BLaER1 (cell line): ENCODE measurements around the gene STPG4.

Experiments used
- H3K27ac ChIP-seq: shearing (Covaris generic); formaldehyde crosslinking; 2 replicates; pipeline ENCODE4 v1.8.1; 2022
- H3K27me3 ChIP-seq: shearing (Covaris generic); formaldehyde crosslinking; 2 replicates; pipeline ENCODE4 v1.8.1; 2022
- H3K36me3 ChIP-seq: shearing (Covaris generic); formaldehyde crosslinking; 2 replicates; pipeline ENCODE4 v1.8.1; 2022
- H3K4me1 ChIP-seq: shearing (Covaris generic); formaldehyde crosslinking; 2 replicates; pipeline ENCODE4 v1.8.1; 2022
- H3K4me2 ChIP-seq: shearing (Covaris generic); formaldehyde crosslinking; 2 replicates; pipeline ENCODE4 v1.8.1; 2022
- H3K4me3 ChIP-seq: shearing (Covaris generic); formaldehyde crosslinking; 2 replicates; pipeline ENCODE4 v1.8.1; 2022
- H3K9ac ChIP-seq: shearing (Covaris generic); formaldehyde crosslinking; 2 replicates; pipeline ENCODE4 v1.8.1; 2022
- H3K9me3 ChIP-seq: shearing (Covaris generic); formaldehyde crosslinking; 2 replicates; pipeline ENCODE4 v1.8.1; 2022
- H4K20me1 ChIP-seq: shearing (Covaris generic); formaldehyde crosslinking; 2 replicates; pipeline ENCODE4 v1.8.1; 2022
- Cebpa-rat ChIP-seq: shearing (Covaris generic); IDR thresholded peaks from 2 replicates; pipeline ENCODE4 v1.8.1; 2022

STPG4 gene

DNA sequence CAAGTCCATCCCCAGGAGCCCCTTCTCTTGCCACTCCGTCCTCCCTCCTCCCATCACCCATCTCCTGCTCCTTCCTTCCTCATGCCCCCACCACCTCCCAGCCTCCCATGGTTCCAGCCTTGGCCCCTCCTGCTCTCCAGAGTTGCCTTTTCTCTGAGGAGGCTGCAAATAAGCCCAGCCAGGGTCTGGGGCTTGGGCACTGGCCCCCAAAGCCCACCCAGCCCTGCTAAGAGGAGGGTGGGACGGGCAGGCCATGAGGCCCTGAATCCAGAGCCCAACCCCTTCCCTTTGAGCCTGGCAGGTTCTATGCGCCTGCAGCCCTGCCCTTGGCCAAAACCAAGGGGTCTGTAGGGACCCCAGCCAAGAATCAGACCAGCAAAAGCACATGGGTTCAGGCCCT is 71.6 kb downstream of the STPG4 start:
- no peaks in the 10 kb centered on the region for H4K20me1 ChIP-seq
- H3K9me3 ChIP-seq, result no peaks in the 10 kb centered on the region
- TF ChIP-seq Cebpa-rat, result no peak
- 0 out of 2 replicates have a peak overlapping the region, but pooled peaks have one; percentile 22 for H3K4me3 ChIP-seq
- H3K9ac ChIP-seq, result no peak overlapping the region
- H3K36me3 ChIP-seq, result no peaks in the 10 kb centered on the region
- H3K4me1 ChIP-seq, result peaks cover 66% of the 10 kb centered on the region
- peak overlapping the region; percentile 89 for H3K4me2 ChIP-seq
- H3K27ac ChIP-seq, result peak overlapping the region; percentile 85
- H3K27me3 ChIP-seq, result no peaks in the 10 kb centered on the region

DNA sequence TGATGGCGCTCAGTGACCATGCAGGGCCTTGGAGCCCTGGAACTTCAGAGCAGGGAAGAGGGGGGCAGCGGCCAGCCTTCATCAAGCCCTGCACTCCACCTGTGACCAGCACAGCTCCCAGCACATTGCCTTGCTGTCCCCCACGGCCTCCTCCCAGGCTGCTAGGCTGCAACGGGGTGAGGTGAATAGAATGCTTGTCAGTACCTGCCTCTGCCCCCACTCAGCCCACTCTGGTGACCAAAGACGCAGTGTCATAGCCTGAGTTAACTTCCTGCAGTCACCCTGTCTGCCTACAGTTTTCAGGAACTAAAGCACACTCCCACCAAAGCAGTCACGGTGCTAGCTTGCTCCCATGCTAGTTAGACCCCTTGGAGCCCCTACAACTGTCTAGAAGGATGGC is 72.1 kb downstream of the STPG4 start:
- Histone ChIP-seq H4K20me1 (0 out of 2 replicates have a peak, but pooled peaks cover under 1% of the 10 kb centered on the region), H3K4me2 (peak overlapping the region; percentile 89), H3K27ac (peak overlapping the region; percentile 85), H3K4me1 (peaks cover 66% of the 10 kb centered on the region), H3K4me3 (no peak overlapping the region), H3K36me3 (no peaks in the 10 kb centered on the region), H3K9ac (no peak overlapping the region), H3K27me3 (no peaks in the 10 kb centered on the region), H3K9me3 (no peaks in the 10 kb centered on the region)
- no peak for TF ChIP-seq Cebpa-rat

DNA sequence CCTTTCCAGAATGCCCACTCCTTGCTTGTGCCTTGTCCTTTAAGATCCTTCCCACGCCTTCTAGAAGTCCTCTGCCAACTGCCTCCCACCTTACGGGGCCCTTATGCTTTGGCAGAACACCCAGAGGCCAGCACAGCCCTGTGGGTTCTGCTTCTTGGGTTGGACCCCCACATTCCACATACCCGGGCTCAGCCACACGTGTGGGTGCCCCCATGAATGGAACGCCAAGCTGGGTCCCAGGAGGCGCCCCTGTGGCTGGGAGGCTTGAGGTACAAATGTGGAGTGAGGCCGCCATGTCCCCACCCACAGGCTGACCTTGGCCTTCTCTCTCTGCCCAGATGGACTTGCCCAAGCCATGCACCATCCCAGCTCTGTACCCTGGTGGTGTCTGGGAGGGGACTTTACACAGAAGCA is 74.2 kb downstream of the STPG4 start:
- no peak overlapping the region for H3K4me3 ChIP-seq
- H3K9me3 ChIP-seq, result no peaks in the 10 kb centered on the region
- H3K27me3 ChIP-seq, result no peaks in the 10 kb centered on the region
- H3K4me1 ChIP-seq, result peaks cover 53% of the 10 kb centered on the region
- no peak overlapping the region for H3K4me2 ChIP-seq
- peaks cover 21% of the 10 kb centered on the region for H4K20me1 ChIP-seq
- TF ChIP-seq Cebpa-rat, result no peak
- no peak overlapping the region for H3K9ac ChIP-seq
- H3K36me3 ChIP-seq, result peaks cover 6% of the 10 kb centered on the region; the same call in 1 of the 2 replicates
- H3K27ac ChIP-seq, result no peak overlapping the region

GRCh38 chr2:47079515-47080412 is 75.3 kb downstream of the STPG4 start:
- Histone ChIP-seq H4K20me1 (peaks cover 33% of the 10 kb centered on the region), H3K9ac (peak overlapping the region; percentile 33; the same call in 1 of the 2 replicates), H3K9me3 (no peaks in the 10 kb centered on the region), H3K27ac (peak overlapping the region; percentile 42), H3K4me3 (no peak overlapping the region), H3K4me1 (peaks cover 46% of the 10 kb centered on the region), H3K27me3 (no peaks in the 10 kb centered on the region), H3K36me3 (peaks cover 18% of the 10 kb centered on the region), H3K4me2 (peak overlapping the region; percentile 53)
- no peak for TF ChIP-seq Cebpa-rat

DNA sequence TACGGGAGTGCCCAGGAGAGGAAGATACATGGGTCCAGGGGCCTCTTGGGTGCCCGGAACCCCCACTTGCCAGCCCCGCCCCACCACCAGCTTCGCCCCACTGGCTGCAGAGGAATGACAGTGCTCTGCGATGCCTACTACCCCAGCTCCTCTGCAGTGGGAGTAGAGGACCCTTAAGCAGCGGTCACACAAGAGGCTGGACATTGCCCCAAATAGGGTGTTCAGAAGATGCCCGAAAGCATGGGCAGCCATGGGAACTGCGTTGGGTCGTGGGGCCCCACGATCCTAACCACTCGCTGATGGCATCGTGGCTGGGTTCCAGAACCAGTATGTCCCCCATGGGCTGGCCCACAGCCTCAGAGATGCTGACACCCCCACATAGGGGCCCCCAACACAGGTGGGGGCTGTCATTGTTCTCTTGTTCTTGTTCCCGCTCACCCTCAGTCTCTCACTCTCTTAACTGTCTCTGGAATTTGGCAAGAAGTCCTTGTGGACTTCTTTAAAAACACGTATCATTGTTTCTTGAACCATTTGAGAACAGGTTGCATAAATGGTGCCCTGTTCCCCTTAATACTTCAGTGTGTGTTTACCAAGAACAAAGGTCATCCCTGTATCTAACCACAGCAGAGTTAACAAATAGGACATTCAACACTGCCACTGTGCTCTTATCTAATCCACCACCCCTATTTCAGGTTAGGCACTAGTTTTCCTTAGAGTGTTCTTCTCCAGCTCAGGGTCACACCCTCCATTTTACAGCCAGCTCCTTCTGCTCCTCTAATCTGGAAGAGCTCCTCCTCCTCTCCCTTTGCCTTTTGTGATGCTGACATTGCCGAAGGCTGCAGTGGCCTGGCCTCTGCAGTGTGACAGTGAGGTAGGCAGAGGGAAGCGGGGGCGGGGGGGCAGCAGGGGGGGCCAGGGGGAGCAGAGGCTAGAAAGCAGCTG is 76.3 kb downstream of the STPG4 start:
- peaks cover 42% of the 10 kb centered on the region for H4K20me1 ChIP-seq
- H3K4me3 ChIP-seq, result no peak overlapping the region
- no peaks in the 10 kb centered on the region for H3K27me3 ChIP-seq
- H3K36me3 ChIP-seq, result peaks cover 27% of the 10 kb centered on the region
- H3K4me2 ChIP-seq, result no peak overlapping the region; the same call in 1 of the 2 replicates
- no peak overlapping the region for H3K9ac ChIP-seq
- H3K4me1 ChIP-seq, result peaks cover 37% of the 10 kb centered on the region
- TF ChIP-seq Cebpa-rat, result no peak
- no peaks in the 10 kb centered on the region for H3K9me3 ChIP-seq
- H3K27ac ChIP-seq, result no peak overlapping the region

DNA sequence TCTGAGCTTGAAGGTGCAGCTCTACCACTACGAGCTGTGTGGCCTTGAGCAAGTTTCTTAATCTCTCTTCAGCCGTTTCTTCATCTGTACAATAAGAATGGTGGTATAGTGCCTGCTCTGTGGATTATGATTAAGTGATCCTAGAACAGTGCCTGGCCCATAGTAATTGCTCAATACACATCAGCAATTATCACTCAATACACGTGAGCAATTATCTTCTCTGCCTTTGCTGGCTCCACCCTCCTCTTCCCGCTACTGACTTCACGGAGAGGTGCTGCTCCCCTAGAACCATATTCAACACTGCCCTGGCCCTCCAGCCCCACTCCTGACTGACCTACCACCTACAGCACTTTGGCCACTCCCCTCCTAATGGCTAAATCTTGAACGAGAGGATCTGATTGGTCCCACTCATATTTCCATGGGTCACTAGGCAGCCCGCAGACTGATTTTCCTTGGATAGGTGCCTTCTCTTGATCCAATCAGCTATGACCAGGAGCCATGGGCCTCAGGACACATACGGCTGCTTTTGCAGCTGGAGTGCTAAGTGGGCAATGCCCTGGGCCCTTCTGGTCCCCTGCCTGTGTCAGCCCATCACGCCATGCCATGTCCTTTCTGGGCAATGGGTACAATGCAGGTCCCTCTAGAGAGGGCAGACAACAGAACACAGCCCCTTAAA is 77.5 kb downstream of the STPG4 start:
- Histone ChIP-seq H3K9ac (no peak overlapping the region), H3K27ac (no peak overlapping the region), H3K4me2 (no peak overlapping the region)

DNA sequence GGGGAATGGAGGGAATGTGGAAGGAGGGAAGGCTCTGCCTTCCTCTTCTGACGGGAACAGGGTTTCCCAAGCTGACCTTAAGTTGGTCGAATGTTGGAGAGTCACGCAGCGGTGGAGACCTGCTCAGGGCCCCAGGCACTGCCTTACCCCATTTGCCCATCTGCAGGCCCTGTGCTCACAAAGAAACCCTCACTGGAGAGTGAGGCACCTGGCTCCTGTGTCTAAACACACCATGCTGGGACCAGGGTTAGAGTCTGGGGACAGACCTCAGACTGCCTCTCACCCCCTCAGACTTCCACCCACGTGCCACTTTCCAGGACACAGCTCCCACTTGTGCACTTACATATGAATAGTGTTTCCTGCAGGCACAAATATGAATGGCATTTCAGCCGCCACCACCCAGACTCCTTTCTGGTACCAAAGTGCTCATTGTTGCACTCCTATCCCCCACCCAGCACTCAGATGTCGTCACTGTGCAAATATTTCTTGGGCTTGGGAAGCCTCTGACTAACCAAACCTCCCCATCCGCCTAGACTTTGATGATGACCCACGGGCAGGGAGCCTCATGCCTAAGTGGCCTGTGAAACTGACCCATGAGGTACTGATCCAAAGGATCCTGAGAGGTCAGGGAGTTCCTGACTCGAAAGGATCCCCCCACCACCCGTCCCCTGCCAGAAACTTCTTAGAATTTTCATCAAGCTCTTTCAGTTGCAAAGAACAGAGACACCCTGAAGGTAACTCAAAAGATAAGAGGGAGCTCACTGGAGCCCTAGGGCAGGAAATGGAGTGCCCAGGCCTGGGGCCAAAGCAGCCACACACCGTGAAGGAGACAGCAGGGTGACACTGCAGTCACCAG is 78.3 kb downstream of the STPG4 start:
- Histone ChIP-seq H3K9ac (no peak overlapping the region), H3K27me3 (no peaks in the 10 kb centered on the region), H4K20me1 (peaks cover 62% of the 10 kb centered on the region), H3K4me3 (no peak overlapping the region), H3K36me3 (peaks cover 47% of the 10 kb centered on the region), H3K9me3 (no peaks in the 10 kb centered on the region), H3K4me1 (peaks cover 44% of the 10 kb centered on the region), H3K27ac (no peak overlapping the region), H3K4me2 (no peak overlapping the region)
- no peak for TF ChIP-seq Cebpa-rat

More for the DNA sequence above, 77.5 kb downstream of the STPG4 start:
- no peak for TF ChIP-seq Cebpa-rat
- Histone ChIP-seq H3K36me3 (peaks cover 39% of the 10 kb centered on the region), H3K27me3 (no peaks in the 10 kb centered on the region), H3K9me3 (no peaks in the 10 kb centered on the region), H3K4me1 (peaks cover 36% of the 10 kb centered on the region), H4K20me1 (peaks cover 55% of the 10 kb centered on the region), H3K4me3 (no peak overlapping the region)

- Histone ChIP-seq H3K9ac (no peak overlapping the region), H3K9me3 (no peaks in the 10 kb centered on the region), H3K4me1 (peaks cover 51% of the 10 kb centered on the region), H4K20me1 (peaks cover 69% of the 10 kb centered on the region), H3K27me3 (no peaks in the 10 kb centered on the region), H3K4me3 (no peak overlapping the region), H3K27ac (no peak overlapping the region), H3K4me2 (no peak overlapping the region), H3K36me3 (peaks cover 51% of the 10 kb centered on the region)
- no peak for TF ChIP-seq Cebpa-rat
These were observed 79.0 kb downstream of the STPG4 start for GRCh38 chr2:47076126-47076506.
